KMS-11 (cell line): ENCODE data around the gene ELMO1.

Experiments
- H2AFZ ChIP-seq: fragments of 200-600 bp; sonication (generic); 2 replicates; pipeline ENCODE4 v1.6.1; 2016; ENCODE audit warnings: antibody characterized with exemption, mixed run types, low read depth
- H3K27ac ChIP-seq: fragments of 200-600 bp; sonication (generic); 2 replicates; pipeline ENCODE4 v1.6.1; 2016; ENCODE audit warnings: mild to moderate bottlenecking, mixed run types
- H3K27me3 ChIP-seq: fragments of 200-600 bp; sonication (generic); 2 replicates; pipeline ENCODE4 v1.6.1; 2017; ENCODE audit warnings: mild to moderate bottlenecking, low read depth, mixed run types, moderate library complexity; ENCODE audit not compliant: insufficient read depth
- H3K36me3 ChIP-seq: fragments of 200-600 bp; sonication (generic); 2 replicates; pipeline ENCODE4 v1.6.1; 2017; ENCODE audit warnings: mild to moderate bottlenecking, mixed run types; ENCODE audit not compliant: insufficient read depth
- H3K4me1 ChIP-seq: fragments of 200-600 bp; sonication (generic); 2 replicates; pipeline ENCODE4 v1.6.1; 2016; ENCODE audit warnings: mild to moderate bottlenecking, low read depth, mixed run types; ENCODE audit not compliant: poor library complexity, severe bottlenecking
- H3K4me2 ChIP-seq: fragments of 200-600 bp; sonication (generic); 2 replicates; pipeline ENCODE4 v1.7.0; 2016; ENCODE audit warnings: mild to moderate bottlenecking, mixed run types
- H3K4me3 ChIP-seq: fragments of 200-600 bp; sonication (generic); IDR thresholded peaks from 2 replicates; pipeline ENCODE4 v1.6.1; 2017; ENCODE audit warnings: low read depth, low read length, mixed read lengths; ENCODE audit not compliant: insufficient read depth
- H3K79me2 ChIP-seq: fragments of 200-600 bp; sonication (generic); 2 replicates; pipeline ENCODE4 v1.6.1; 2016; ENCODE audit warnings: low read depth, mixed run types; ENCODE audit not compliant: insufficient read depth
- H3K9ac ChIP-seq: fragments of 200-600 bp; sonication (generic); 2 replicates; pipeline ENCODE4 v1.6.1; 2016; ENCODE audit warnings: mild to moderate bottlenecking, mixed run types
- H4K20me1 ChIP-seq: fragments of 200-600 bp; sonication (generic); 2 replicates; pipeline ENCODE4 v1.6.1; 2016; ENCODE audit warnings: mild to moderate bottlenecking, mixed run types; ENCODE audit not compliant: insufficient read depth
- CTCF ChIP-seq: fragments of 200-600 bp; sonication (generic); conservative IDR thresholded peaks from 2 replicates; pipeline ENCODE4 v1.6.1; 2017; ENCODE audit warnings: low read depth, mild to moderate bottlenecking, antibody characterized with exemption, low read length, moderate library complexity, mixed read lengths

ELMO1 gene

DNA sequence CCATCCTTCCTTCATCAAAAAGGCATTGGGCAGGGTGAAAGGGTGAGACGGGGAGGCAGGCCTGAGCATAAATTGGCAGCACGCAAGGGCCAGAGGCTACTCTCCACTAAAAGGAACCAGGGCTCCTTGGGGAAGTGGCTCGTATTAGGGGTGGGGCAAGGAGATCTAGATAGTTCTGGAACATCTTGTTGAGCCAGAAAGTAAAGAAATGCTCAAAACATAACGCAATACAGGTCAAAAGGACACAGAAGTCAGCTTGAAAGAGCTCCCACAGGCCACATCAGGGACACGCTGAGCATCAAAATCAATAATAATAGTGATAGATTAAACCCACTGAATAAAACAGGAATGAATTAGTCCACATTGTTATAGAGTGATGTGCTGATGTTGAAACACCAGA lies 203.1 kb downstream of the ELMO1 start:
- no peaks in the 10 kb centered on the region; the same call in 1 of the 2 replicates for H3K36me3 ChIP-seq
- H3K79me2 ChIP-seq: peaks cover 41% of the 10 kb centered on the region; the same call in 1 of the 2 replicates
- H2AFZ ChIP-seq: no peak overlapping the region
- no peak overlapping the region for H3K4me3 ChIP-seq
- no peak overlapping the region for H3K9ac ChIP-seq
- no peak for TF ChIP-seq CTCF
- no peaks in the 10 kb centered on the region for H3K27me3 ChIP-seq
- no peaks in the 10 kb centered on the region for H4K20me1 ChIP-seq
- H3K27ac ChIP-seq: no peak overlapping the region
- H3K4me2 ChIP-seq: no peak overlapping the region
- H3K4me1 ChIP-seq: peaks cover 24% of the 10 kb centered on the region

DNA sequence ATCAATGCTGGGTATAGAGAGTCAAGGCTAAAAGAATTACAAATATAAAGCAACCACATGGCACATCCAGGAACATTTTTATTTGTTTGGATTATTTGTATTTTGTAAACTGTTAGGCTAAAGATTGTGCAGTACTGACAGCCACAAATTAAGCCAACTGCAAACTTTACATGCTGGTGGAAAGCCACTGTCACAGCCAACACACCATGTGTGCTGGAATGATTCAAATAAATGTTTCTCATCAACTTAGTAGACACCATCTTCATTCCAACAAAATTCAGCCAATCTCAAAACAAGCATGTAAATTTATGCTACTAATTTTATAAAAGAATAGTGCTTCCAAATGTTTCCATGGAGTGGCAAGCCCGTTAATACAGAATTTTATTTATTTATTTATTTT lies 211.8 kb downstream of the ELMO1 start:
- TF ChIP-seq CTCF: no peak
- no peak overlapping the region for H3K9ac ChIP-seq

DNA sequence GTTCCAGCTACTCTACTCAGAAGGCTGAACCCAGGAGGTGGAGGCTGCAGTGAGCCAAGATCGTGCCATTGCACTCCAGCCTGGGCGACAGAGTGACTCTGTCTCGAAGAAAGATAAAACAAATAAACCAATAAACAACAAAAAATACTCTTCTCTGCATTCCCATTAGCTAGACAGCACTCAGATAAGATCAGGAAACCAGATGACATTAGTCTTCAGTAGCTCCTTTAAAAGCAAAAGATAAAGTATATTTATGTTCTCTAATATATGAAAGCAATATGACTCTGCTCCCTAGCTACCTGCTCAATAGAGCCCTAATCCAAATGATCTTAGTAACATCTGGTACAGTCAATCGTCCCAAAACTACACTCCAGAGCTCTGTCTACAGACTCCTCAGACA lies 212.9 kb downstream of the ELMO1 start:
- Histone ChIP-seq H3K27ac (no peak overlapping the region), H2AFZ (no peak overlapping the region), H3K4me1 (no peaks in the 10 kb centered on the region), H3K9ac (no peak overlapping the region), H3K27me3 (no peaks in the 10 kb centered on the region), H3K36me3 (no peaks in the 10 kb centered on the region), H4K20me1 (no peaks in the 10 kb centered on the region), H3K4me2 (no peak overlapping the region), H3K79me2 (no peaks in the 10 kb centered on the region), H3K4me3 (no peak overlapping the region)
- no peak for TF ChIP-seq CTCF

More for the DNA sequence above, 211.8 kb downstream of the ELMO1 start:
- H3K27ac ChIP-seq: no peak overlapping the region
- H3K4me2 ChIP-seq: no peak overlapping the region
- H3K4me3 ChIP-seq: no peak overlapping the region
- no peaks in the 10 kb centered on the region for H3K36me3 ChIP-seq
- H4K20me1 ChIP-seq: no peaks in the 10 kb centered on the region
- no peaks in the 10 kb centered on the region for H3K79me2 ChIP-seq
- no peaks in the 10 kb centered on the region for H3K27me3 ChIP-seq
- H3K4me1 ChIP-seq: no peaks in the 10 kb centered on the region
- H2AFZ ChIP-seq: no peak overlapping the region

- H3K4me1 ChIP-seq: no peaks in the 10 kb centered on the region
- no peak overlapping the region for H3K9ac ChIP-seq
- H3K79me2 ChIP-seq: no peaks in the 10 kb centered on the region
- H3K36me3 ChIP-seq: no peaks in the 10 kb centered on the region
- no peak overlapping the region for H2AFZ ChIP-seq
- H3K4me3 ChIP-seq: no peak overlapping the region
- no peak overlapping the region for H3K4me2 ChIP-seq
- H4K20me1 ChIP-seq: no peaks in the 10 kb centered on the region
- TF ChIP-seq CTCF: peak; percentile 49
- no peak overlapping the region for H3K27ac ChIP-seq
- no peaks in the 10 kb centered on the region for H3K27me3 ChIP-seq
These were observed 213.7 kb downstream of the ELMO1 start for GRCh38 chr7:37234928-37235327.
